T-helper 2 cell treated with Interferon-gamma antibody and Interleukin-4, amounts not matched to agents 5 μg/mL and 100 μg/mL, for 36 hours (primary cell): ENCODE results near the gene NR1H2.
A peak's percentile ranks its signal among the peaks of the same experiment; 100 is the strongest.
"Not testable (repeated sequence)": the region's sequence is repeated elsewhere in the genome, so short reads cannot be mapped to it uniquely, and the experiment has no call there.

Source experiments
- DNase-seq: peaks from one replicate; pipeline ENCODE4 v3.0.0; 2021; ENCODE audit warnings: low spot score
- H3K27ac Mint-ChIP-seq: one replicate; pipeline ENCODE4 v1.8.0; 2021; ENCODE audit warnings: mild to moderate bottlenecking, mixed read lengths
- H3K27me3 Mint-ChIP-seq: one replicate; pipeline ENCODE4 v1.8.0; 2021; ENCODE audit warnings: low read depth, mixed read lengths
- H3K36me3 Mint-ChIP-seq: one replicate; pipeline ENCODE4 v1.8.0; 2021; ENCODE audit warnings: low read depth, mixed read lengths
- H3K4me1 Mint-ChIP-seq: one replicate; pipeline ENCODE4 v1.8.0; 2021; ENCODE audit warnings: low read depth, mixed read lengths
- H3K4me3 Mint-ChIP-seq: one replicate; pipeline ENCODE4 v1.8.0; 2022; ENCODE audit warnings: mild to moderate bottlenecking, moderate library complexity, mixed read lengths
- H3K9me3 Mint-ChIP-seq: one replicate; pipeline ENCODE4 v1.8.0; 2021; ENCODE audit warnings: mixed read lengths

NR1H2 gene

GRCh38 chr19:50376166-50377050 lies at the start of gene NR1H2:
TSS of gene NR1H2 (plus strand) at chr19:50376457. CDS start at chr19:50377606, 1,149 bp downstream.
- H3K4me3 Mint-ChIP-seq: peak within 1 kb of the TSS; percentile 88
- H3K36me3 Mint-ChIP-seq: peaks cover 36% of the 10 kb centered on the region
- peak within 1 kb of the TSS; percentile 98 for H3K27ac Mint-ChIP-seq
- no peaks in the 10 kb centered on the region for H3K27me3 Mint-ChIP-seq
- H3K9me3 Mint-ChIP-seq: no peaks in the 10 kb centered on the region
- peak; percentile 93 for DNase-seq
- H3K4me1 Mint-ChIP-seq: peaks cover 13% of the 10 kb centered on the region

GRCh38 chr19:50327013-50327412 lies 49.2 kb upstream of the NR1H2 start:
- no peak for DNase-seq
- Mint-ChIP-seq H3K4me3 (peak overlapping the region; percentile 53), H3K9me3 (no peaks in the 10 kb centered on the region), H3K4me1 (peaks cover 46% of the 10 kb centered on the region), H3K27ac (peak overlapping the region; percentile 6), H3K36me3 (peaks cover 1% of the 10 kb centered on the region), H3K27me3 (peaks cover 17% of the 10 kb centered on the region)

- Mint-ChIP-seq H3K27ac (peak overlapping the region; percentile 39), H3K27me3 (peaks cover 17% of the 10 kb centered on the region), H3K9me3 (no peaks in the 10 kb centered on the region), H3K36me3 (peaks cover 1% of the 10 kb centered on the region), H3K4me1 (peaks cover 51% of the 10 kb centered on the region), H3K4me3 (peak overlapping the region; percentile 53)
- DNase-seq: no peak
Measured at GRCh38 chr19:50327461-50328223, 48.6 kb upstream of the NR1H2 start.

- H3K27ac Mint-ChIP-seq: no peak overlapping the region
- H3K4me3 Mint-ChIP-seq: no peak overlapping the region
- peaks cover 54% of the 10 kb centered on the region for H3K4me1 Mint-ChIP-seq
- peaks cover 1% of the 10 kb centered on the region for H3K36me3 Mint-ChIP-seq
- DNase-seq: no peak
- no peaks in the 10 kb centered on the region for H3K9me3 Mint-ChIP-seq
- peaks cover 17% of the 10 kb centered on the region for H3K27me3 Mint-ChIP-seq
Measured at GRCh38 chr19:50328224-50328872, 47.9 kb upstream of the NR1H2 start.

- Mint-ChIP-seq H3K27me3 (peaks cover 17% of the 10 kb centered on the region), H3K4me3 (peak overlapping the region; percentile 82), H3K4me1 (peaks cover 56% of the 10 kb centered on the region), H3K9me3 (no peaks in the 10 kb centered on the region), H3K27ac (peak overlapping the region; percentile 91), H3K36me3 (peaks cover 1% of the 10 kb centered on the region)
- no peak for DNase-seq
Measured at GRCh38 chr19:50328873-50329145, 47.4 kb upstream of the NR1H2 start.

- H3K9me3 Mint-ChIP-seq: no peaks in the 10 kb centered on the region
- H3K4me1 Mint-ChIP-seq: peaks cover 57% of the 10 kb centered on the region
- DNase-seq: peak; percentile 97
- peaks cover 1% of the 10 kb centered on the region for H3K36me3 Mint-ChIP-seq
- H3K27me3 Mint-ChIP-seq: peaks cover 17% of the 10 kb centered on the region
- peak within 1 kb of the TSS; percentile 91 for H3K27ac Mint-ChIP-seq
- H3K4me3 Mint-ChIP-seq: peak within 1 kb of the TSS; percentile 82
Measured at GRCh38 chr19:50329146-50329925, 46.9 kb upstream of the NR1H2 start, which contains the start of gene KCNC3. TSS of gene KCNC3 (minus strand) at chr19:50329377. CDS start at chr19:50329082, 295 bp downstream.

- H3K27ac Mint-ChIP-seq: peak overlapping the region; percentile 91
- not testable (repeated sequence) for H3K36me3 Mint-ChIP-seq, H3K9me3 Mint-ChIP-seq, DNase-seq
- H3K27me3 Mint-ChIP-seq: peaks cover 17% of the 10 kb centered on the region
- H3K4me3 Mint-ChIP-seq: peak overlapping the region; percentile 82
- H3K4me1 Mint-ChIP-seq: peaks cover 57% of the 10 kb centered on the region
Measured at GRCh38 chr19:50329926-50330294, 46.3 kb upstream of the NR1H2 start.

- Mint-ChIP-seq H3K9me3 (no peaks in the 10 kb centered on the region), H3K36me3 (peaks cover 1% of the 10 kb centered on the region)
Measured at GRCh38 chr19:50330365-50331078, 45.7 kb upstream of the NR1H2 start.

GRCh38 chr19:50331221-50331993 lies 44.9 kb upstream of the NR1H2 start:
- peak overlapping the region; percentile 97 for H3K27ac Mint-ChIP-seq

More at GRCh38 chr19:50330365-50331078, 45.7 kb upstream of the NR1H2 start:
- Mint-ChIP-seq H3K27me3 (peaks cover 17% of the 10 kb centered on the region), H3K27ac (peak overlapping the region; percentile 97), H3K4me1 (peaks cover 62% of the 10 kb centered on the region), H3K4me3 (peak overlapping the region; percentile 87)
- DNase-seq: peak; percentile 90

GRCh38 chr19:50331994-50332243 lies 44.3 kb upstream of the NR1H2 start:
- peaks cover 10% of the 10 kb centered on the region for H3K27me3 Mint-ChIP-seq
- H3K4me1 Mint-ChIP-seq: peaks cover 56% of the 10 kb centered on the region
- H3K9me3 Mint-ChIP-seq: no peaks in the 10 kb centered on the region
- no peak for DNase-seq
- peaks cover 1% of the 10 kb centered on the region for H3K36me3 Mint-ChIP-seq
- H3K4me3 Mint-ChIP-seq: peak overlapping the region; percentile 87
- H3K27ac Mint-ChIP-seq: peak overlapping the region; percentile 97

More at GRCh38 chr19:50331221-50331993, 44.9 kb upstream of the NR1H2 start:
- no peaks in the 10 kb centered on the region for H3K9me3 Mint-ChIP-seq
- H3K4me3 Mint-ChIP-seq: peak overlapping the region; percentile 87
- peaks cover 15% of the 10 kb centered on the region for H3K27me3 Mint-ChIP-seq
- DNase-seq: peak; percentile 29
- peaks cover 1% of the 10 kb centered on the region for H3K36me3 Mint-ChIP-seq
- peaks cover 61% of the 10 kb centered on the region for H3K4me1 Mint-ChIP-seq

GRCh38 chr19:50332244-50333038 lies 43.8 kb upstream of the NR1H2 start:
- H3K36me3 Mint-ChIP-seq: peaks cover 1% of the 10 kb centered on the region
- H3K9me3 Mint-ChIP-seq: no peaks in the 10 kb centered on the region
- H3K4me1 Mint-ChIP-seq: peaks cover 51% of the 10 kb centered on the region
- H3K4me3 Mint-ChIP-seq: peak overlapping the region; percentile 87
- peak overlapping the region; percentile 97 for H3K27ac Mint-ChIP-seq
- H3K27me3 Mint-ChIP-seq: peaks cover 5% of the 10 kb centered on the region
- no peak for DNase-seq

- Mint-ChIP-seq H3K4me1 (peaks cover 46% of the 10 kb centered on the region), H3K27ac (peak overlapping the region; percentile 97), H3K27me3 (no peaks in the 10 kb centered on the region), H3K9me3 (no peaks in the 10 kb centered on the region), H3K4me3 (peak overlapping the region; percentile 87), H3K36me3 (no peaks in the 10 kb centered on the region)
- DNase-seq: peak; percentile 97
Measured at GRCh38 chr19:50333235-50333736, 43.0 kb upstream of the NR1H2 start.
